IPS-NIHi7 (cell line): ENCODE results near the gene AGAP1.

Experiments used
- DNase-seq: peaks from one replicate; pipeline ENCODE4 v3.0.0; 2012; ENCODE audit warnings: mixed read lengths; ENCODE audit errors: extremely low spot score

Gene AGAP1

GRCh38 chr2:235847576-235847975 is 353.7 kb downstream of the AGAP1 start:
- DNase-seq, result no peak

GRCh38 chr2:235848055-235848454 is 354.2 kb downstream of the AGAP1 start:
- no peak for DNase-seq

- DNase-seq, result no peak
Observed at GRCh38 chr2:235848946-235849345, 355.1 kb downstream of the AGAP1 start.

- DNase-seq, result no peak
Observed at GRCh38 chr2:235849489-235849888, 355.6 kb downstream of the AGAP1 start.

- DNase-seq, result no peak
Observed at GRCh38 chr2:235850289-235850688, 356.4 kb downstream of the AGAP1 start.

GRCh38 chr2:235850771-235851551 is 357.1 kb downstream of the AGAP1 start:
- DNase-seq, result peak; percentile 45

- no peak for DNase-seq
Observed at GRCh38 chr2:235851828-235852525, 358.1 kb downstream of the AGAP1 start.

GRCh38 chr2:235852526-235852920 is 358.7 kb downstream of the AGAP1 start:
- DNase-seq, result no peak

GRCh38 chr2:235854276-235854675 is 360.4 kb downstream of the AGAP1 start:
- DNase-seq, result no peak

GRCh38 chr2:235855011-235855410 is 361.2 kb downstream of the AGAP1 start:
- DNase-seq, result no peak

- DNase-seq, result no peak
Observed at GRCh38 chr2:235856151-235856854, 362.5 kb downstream of the AGAP1 start.

- no peak for DNase-seq
Observed at GRCh38 chr2:235857598-235857997, 363.8 kb downstream of the AGAP1 start.

GRCh38 chr2:235858881-235859280 is 365.0 kb downstream of the AGAP1 start:
- no peak for DNase-seq

- no peak for DNase-seq
Observed at GRCh38 chr2:235859651-235860050, 365.8 kb downstream of the AGAP1 start.

GRCh38 chr2:235860111-235860510 is 366.3 kb downstream of the AGAP1 start:
- no peak for DNase-seq

GRCh38 chr2:235860871-235861270 is 367.0 kb downstream of the AGAP1 start:
- DNase-seq, result no peak

- no peak for DNase-seq
Observed at GRCh38 chr2:235861383-235861782, 367.5 kb downstream of the AGAP1 start.

GRCh38 chr2:235863414-235863813 is 369.6 kb downstream of the AGAP1 start:
- DNase-seq, result no peak

GRCh38 chr2:235864302-235864701 is 370.5 kb downstream of the AGAP1 start:
- DNase-seq, result no peak

GRCh38 chr2:235864733-235865515 is 371.1 kb downstream of the AGAP1 start:
- DNase-seq, result no peak

GRCh38 chr2:235866373-235866772 is 372.5 kb downstream of the AGAP1 start:
- no peak for DNase-seq

GRCh38 chr2:235868224-235868623 is 374.4 kb downstream of the AGAP1 start:
- no peak for DNase-seq
